Measurements from ENCODE around the gene GRAP2.
"Not testable (repeated sequence)": the region's sequence is repeated elsewhere in the genome, so short reads cannot be mapped to it uniquely, and the experiment has no call there.

Gene GRAP2

DNA sequence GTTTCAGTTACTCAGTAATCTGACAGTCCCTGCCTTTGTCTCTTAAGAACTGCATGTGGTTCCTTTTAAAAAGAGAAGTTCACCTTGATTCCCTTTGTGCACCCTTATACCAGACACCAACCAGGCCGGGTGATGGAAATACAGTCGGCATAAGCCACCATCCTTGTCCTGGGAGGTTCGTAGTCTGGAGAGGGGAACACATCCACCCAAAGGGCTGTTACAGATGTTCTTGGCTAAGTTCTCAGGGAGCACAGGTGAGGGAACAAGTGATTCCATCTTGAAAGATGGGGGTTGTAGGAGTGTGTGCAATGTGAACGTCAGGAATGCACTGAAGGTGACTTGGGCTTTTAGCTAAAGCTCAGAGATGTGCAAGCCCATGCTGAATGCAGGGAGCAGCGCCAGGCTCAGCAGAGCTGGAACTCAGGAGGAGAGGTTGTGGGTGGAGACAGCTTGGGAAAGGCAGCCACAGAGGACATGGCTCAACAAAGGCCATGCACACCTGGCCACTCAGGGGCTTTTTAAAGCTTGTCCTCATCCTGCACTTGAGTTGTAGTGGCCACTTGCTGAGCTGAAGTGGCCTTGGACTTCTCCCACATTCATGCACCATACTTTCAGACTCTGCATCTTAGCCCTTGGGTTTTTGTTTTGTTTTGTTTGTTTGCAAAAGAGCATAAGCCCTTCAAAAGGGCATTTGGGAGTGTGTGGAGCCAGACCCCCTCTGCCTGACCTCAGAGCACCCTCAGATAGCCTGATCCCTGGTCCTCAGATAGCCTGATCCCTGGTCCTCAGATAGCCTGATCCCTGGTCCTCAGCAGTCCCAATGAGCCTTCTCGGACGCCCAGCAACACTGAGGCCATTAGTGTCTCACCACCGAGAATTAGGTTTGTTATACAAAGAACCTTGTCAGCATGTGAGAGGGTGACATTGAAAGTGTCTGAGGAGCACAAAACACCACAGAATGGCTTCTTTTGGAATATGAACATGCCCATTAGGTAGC, 46.6 kb downstream of the GRAP2 start:
- DNase-seq = no peak

DNA sequence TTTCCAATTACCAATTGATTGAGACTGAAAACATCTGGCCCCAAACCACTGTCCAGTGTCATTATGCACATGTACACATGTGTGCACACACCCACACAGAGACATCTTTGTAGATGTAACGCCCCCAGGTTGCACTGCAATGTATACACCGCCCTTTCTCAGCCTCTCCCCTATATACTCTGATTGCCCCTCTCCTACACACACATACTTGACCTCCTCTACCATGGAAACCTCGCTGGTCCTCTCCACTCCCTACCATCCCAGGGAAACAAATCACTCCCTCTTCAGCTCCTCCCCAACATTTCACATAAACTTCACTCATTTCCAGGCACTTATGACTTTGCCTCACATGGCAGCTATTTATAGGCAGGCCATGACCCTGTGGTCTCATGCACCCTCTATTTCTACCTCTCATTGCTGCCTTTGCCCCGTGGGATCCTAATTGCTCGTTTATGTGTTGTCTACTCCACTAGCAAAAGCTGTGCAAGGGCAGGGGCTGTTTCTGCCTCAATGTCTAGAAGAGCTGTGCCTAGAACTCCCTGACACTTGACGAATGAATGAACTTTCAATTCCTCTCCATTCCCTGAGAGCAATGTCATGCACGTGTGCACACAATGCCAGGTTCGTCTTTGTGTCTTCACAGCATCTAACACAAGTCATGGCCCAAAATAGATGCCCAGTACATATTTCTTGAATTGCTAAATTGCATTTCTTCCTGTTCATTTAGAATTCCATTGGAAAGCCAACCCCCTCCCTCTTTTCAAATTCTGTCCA, 49.3 kb downstream of the GRAP2 start:
- DNase-seq = no peak

DNA sequence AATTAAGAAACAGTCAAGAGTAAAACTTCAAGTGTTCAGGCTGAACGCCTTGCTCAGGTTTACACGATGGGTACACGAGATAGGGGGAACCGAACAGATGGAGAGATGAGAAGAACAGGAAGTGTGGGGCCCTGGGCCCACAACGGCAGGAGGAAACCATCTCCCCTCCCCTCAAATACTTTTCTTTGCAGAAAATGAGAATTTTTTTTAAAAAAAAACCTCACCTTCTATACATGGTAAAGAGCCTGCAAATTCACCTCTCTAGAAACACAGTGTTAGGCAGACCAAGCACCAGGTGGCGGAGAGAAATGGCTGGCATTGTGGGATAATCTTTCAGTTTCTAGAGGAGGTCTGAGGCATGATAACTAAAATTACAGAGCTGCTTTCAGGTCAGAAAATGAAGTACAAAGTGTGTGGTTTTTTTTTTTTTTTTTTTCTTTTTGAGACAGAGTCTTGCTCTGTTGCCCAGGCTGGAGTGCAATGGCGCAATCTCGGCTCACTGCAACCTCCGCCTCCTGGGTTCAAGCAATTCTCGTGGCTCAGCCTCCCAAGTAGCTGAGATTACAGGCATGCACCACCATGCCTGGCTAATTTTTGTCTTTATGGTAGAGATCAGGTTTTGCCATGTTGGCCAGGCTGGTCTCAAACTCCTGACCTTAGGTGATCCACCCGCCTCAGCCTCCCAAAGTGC, 50.9 kb downstream of the GRAP2 start:
- DNase-seq = not testable (repeated sequence)

DNA sequence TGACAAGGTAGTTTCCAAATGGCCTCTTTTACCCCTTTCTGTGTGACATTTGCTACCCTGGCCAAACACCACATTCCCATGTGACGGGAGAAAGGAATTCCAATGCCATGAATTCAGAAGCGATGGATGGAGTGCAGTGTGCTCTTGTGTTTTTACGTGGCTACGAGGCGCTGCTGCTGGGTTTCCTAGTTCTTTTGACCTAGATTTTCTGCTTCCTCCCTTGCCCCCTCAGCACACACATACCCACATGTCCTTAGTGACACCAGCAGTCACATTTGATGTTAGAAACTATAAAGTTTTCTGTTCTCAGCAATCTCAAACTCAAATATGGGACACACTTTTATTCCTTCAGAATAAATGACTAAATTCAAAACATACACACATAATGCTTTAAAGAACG, 51.5 kb downstream of the GRAP2 start:
- DNase-seq = no peak

DNA sequence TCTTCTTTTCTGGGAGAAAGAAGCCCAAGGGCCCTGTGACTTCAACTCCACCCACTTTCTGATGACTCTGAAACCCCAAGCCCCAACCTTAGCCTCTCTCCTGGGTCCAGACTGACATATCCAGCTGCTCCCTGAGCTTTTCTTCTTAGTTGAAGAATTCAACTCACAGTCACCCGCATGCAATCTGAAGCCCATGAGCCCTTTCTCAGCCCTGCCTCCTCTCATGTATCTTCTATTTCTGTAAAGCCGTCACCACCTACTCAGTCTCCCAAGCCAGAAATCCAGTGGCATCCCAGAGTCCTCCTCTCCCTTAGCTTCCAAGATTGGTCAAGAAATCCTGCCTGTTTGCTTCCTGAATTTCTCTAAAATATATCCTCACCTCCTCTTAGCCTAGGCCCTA, 52.2 kb downstream of the GRAP2 start:
- DNase-seq = no peak

DNA sequence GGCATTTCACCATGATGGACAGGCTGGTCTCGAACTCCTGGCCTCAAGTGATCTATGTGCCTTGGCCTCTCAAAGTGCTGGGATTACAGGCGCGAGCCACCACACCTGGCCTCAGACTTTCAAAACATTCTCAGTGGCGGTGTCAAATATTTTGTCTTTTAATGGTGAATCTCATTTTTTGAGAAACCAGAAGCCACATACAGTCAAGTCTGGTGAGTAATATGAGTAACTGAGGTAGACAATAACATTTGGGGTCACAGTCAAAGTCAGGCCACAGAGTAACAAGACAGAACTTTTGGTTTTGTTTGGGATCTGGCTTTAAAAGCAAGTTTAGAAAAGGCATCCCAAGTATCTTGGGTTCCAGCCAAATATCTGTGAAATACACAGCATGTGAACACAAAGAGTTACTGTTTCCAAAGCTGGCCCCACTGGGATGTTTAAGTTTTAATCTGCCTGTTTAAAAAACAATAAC, 53.7 kb downstream of the GRAP2 start:
- no peak for DNase-seq

DNA sequence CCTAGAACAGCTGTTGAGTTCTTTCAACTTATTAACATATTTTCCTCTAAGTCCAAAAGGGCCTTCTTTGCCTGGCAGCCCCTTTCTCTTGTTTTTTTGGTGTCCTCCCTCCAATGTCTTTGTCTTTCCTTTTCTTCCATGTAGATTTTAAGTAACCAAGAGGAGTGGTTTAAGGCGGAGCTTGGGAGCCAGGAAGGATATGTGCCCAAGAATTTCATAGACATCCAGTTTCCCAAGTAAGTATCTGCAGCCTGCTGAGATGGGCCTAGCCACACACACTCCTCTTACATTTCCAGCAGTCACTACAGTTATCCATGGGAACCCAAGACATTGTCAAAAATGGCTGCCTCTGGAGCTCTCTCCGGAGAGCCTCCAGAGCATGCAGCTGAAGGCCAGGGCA, 54.8 kb downstream of the GRAP2 start:
- no peak for DNase-seq

GRCh38 chr22:39956932-39957664, 56.2 kb downstream of the GRAP2 start:
- no peak for DNase-seq

DNA sequence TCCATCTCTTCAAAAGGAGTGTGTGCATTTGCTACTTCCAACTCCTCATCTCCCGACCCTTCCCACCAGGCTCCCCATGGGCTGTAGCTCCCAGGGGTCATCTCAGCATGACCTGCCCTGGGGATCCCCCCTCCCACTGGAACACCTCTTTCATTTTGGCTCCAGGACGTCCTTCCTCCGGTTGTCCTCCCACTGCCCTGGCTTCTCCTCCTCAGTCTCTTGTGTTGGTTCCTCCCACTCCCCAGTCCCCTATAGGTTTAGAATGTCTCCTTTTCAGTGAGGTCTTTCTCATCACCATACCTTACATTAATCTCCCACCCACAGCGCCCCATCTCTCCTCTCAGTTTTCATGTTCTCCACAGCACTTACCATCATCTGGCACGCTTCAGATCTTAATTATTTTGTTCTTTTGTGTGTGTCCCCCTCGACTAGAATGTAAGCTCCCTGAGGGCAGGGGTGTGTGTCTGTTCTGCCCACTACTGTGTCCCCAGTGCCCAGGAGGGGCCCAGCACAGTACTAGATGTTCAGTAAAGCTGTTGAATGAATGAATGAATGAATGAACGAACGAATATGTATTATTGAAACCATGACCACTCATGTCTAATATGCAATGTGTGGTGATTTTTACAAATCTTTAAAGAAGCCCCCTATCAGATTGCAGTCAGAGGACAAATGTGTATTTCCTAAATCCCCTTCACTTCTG, 57.3 kb downstream of the GRAP2 start:
- DNase-seq = no peak

DNA sequence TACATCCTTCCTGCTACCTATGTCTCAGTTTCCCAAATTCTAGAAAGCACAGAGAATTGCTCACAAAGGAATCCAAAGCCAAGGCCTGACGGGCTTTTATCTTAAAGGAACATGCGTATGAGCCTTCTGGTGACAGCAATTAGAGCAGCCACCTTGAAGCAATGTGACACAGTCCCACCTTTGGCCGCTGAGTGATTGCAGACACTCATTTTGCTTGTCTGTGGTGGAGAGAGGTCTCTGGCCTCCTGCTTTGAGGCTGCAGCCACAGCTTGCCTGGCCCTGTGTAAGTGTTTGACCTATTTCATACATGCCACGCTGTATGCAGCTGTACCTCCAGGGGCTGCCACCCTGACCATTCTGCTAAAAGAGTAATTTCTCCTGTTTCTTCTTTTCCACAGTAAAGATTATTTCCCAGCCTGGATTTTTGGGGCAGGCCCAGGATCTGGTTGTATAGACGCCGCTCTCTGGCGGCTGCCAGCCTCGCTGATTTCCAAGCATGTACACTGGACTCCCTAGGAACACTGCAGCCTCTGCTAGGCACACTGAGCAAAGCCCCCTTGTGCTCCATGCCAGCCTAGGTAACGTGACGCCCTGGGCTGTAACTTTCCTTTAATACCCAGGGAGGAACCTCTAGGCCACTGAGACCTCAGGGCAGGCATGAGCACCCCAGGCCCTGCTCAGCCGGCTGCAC, 58.2 kb downstream of the GRAP2 start:
- no peak for DNase-seq

GRCh38 chr22:39959640-39960447, 59.0 kb downstream of the GRAP2 start, which contains the start of gene TMA7B:
TSS of gene TMA7B (plus strand) at chr22:39960397. CDS start at chr22:39964375, 3,978 bp downstream.
- no peak for DNase-seq

- DNase-seq = no peak
Observed at GRCh38 chr22:39960791-39961746, 60.2 kb downstream of the GRAP2 start.

DNA sequence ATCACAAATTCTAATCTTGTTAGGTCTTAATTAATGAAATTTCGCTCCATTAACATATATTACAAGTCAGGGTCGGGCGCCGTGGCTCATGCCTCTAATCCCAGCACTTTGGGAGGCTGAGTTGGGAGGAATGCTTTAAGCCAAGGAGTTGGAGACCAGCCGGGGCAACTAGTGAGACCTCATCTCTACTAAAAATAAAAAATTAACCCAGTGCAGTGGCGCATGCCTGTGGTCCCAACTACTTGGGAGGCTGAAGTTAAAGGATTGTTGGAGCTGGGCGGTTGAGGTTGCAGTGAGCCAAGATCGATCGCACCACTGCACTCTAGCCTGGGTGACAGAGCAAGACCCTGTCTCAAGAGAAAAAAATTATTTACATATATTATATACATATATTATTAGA, 61.2 kb downstream of the GRAP2 start:
- DNase-seq = no peak

DNA sequence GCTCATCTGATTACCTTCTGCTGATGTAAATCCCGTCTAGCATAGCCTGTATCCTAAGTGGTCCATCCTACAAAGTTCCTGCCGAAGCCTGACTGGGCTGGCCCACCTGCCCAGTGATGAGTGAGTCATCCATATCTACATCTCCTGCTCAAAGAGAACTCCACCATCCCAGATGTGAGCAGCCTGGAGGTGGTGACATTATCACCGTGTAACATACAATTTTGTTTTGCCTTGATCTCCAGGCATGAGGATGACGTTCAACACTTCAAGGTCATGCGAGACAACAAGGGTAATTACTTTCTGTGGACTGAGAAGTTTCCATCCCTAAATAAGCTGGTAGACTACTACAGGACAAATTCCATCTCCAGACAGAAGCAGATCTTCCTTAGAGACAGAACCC, 64.9 kb downstream of the GRAP2 start:
- DNase-seq = no peak

GRCh38 chr22:39966470-39966869, 65.6 kb downstream of the GRAP2 start:
- DNase-seq = no peak

GRCh38 chr22:39967103-39967829, 66.4 kb downstream of the GRAP2 start:
- no peak for DNase-seq

DNA sequence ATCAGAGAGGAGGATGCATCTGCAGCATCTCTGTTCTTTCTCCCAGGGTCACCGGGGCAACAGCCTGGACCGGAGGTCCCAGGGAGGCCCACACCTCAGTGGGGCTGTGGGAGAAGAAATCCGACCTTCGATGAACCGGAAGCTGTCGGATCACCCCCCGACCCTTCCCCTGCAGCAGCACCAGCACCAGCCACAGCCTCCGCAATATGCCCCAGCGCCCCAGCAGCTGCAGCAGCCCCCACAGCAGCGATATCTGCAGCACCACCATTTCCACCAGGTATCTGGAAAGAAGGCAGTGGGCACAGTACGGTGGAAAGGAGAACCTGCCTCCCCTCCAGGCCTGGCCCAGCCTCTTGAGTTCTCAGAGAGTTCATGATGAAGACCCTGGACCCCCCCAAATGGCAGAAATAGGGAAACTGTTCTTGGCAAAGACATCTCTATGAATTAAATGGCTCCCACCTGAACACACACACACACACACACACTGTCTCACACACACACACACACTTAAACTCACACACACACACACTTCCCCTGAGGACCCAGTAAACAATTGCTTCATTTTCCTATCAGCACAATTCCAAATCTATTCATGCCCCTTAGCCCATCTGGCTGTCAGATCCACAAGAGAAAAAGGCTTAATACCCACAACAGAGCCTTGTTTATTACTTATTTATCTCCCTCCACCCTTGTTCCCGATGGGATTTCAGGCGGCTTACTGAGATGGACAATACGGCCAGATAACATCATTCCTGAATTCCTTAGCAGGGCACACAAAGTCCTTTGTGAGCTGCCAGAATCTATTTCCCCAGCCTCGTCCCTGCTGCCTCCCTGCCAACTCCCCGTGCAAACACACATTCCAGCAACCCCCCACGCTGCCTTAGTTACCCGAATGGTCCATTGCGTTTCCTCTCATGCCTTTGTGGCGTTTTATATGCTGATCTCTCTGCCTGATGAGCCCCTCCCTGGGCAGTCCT, 67.4 kb downstream of the GRAP2 start:
- no peak for DNase-seq

All from SIG-M5 (cell line).